Testis (tissue), 2 donors: Measurements from ENCODE around the gene TTC28.

ENCODE experiments used
- CTCF ChIP-seq, 3 experiments: fragments of 450-650 bp in 2 of 3; fragments of 200-600 bp in 1 of 3; sonication (generic) in 1 of 3; IDR thresholded peaks; one replicate each; pipeline ENCODE4 v1.5.1; 2016 to 2019; ENCODE audit warnings: antibody characterized with exemption in 3 of 3, mild to moderate bottlenecking in 2 of 3, moderate library complexity in 1 of 3
- POLR2A ChIP-seq: fragments of 450-650 bp; IDR thresholded peaks from one replicate; pipeline ENCODE4 v1.6.1; 2017; ENCODE audit warnings: antibody characterized with exemption, mild to moderate bottlenecking, moderate library complexity

- TF ChIP-seq CTCF (IDR thresholded peaks at IDR 0.05) (no peak), POLR2A (no peak)
Observed at GRCh38 chr22:28627791-28628190, 51.8 kb downstream of the TTC28 start.
